SK-N-SH treated with all-trans-retinoic acid at 6 μM for 48 hours (cell line): ENCODE data around the gene NDUFA8.

Source experiments
- ATAC-seq: fragments of 200-7000 bp; cut with Tn5 transposase; 3 replicates; pipeline ENCODE4 v1.9.1; 2020; ENCODE audit warnings: mild to moderate bottlenecking, moderate library complexity
- ARNTL ChIP-seq: fragments of 450-650 bp; formaldehyde crosslinking; IDR thresholded peaks from 2 replicates; pipeline ENCODE4 v1.5.0; 2020; ENCODE audit warnings: low read depth, mild to moderate bottlenecking, moderate library complexity, borderline replicate concordance
- BACH2 ChIP-seq: fragments of 250-450 bp; sonication (Bioruptor Pico); IDR thresholded peaks from 2 replicates; pipeline ENCODE4 v1.9.0; 2021; ENCODE audit warnings: mild to moderate bottlenecking, borderline replicate concordance
- CSDC2 ChIP-seq: fragments of 250-450 bp; sonication (Bioruptor Pico); IDR thresholded peaks from 2 replicates; pipeline ENCODE4 v1.5.0; 2020; ENCODE audit warnings: mild to moderate bottlenecking, moderate library complexity
- CSRNP3 ChIP-seq: fragments of 250-450 bp; sonication (Bioruptor Pico); IDR thresholded peaks from 2 replicates; pipeline ENCODE4 v1.5.1; 2021; ENCODE audit warnings: mild to moderate bottlenecking, moderate library complexity
- ESRRG ChIP-seq: fragments of 250-450 bp; sonication (Bioruptor Pico); IDR thresholded peaks from 2 replicates; pipeline ENCODE4 v1.6.1; 2021; ENCODE audit warnings: mild to moderate bottlenecking
- GLIS3 ChIP-seq: fragments of 250-450 bp; sonication (Bioruptor Pico); IDR thresholded peaks from 2 replicates; pipeline ENCODE4 v1.5.0; 2020; ENCODE audit warnings: mild to moderate bottlenecking, moderate library complexity
- OSR1 ChIP-seq: fragments of 250-450 bp; sonication (Bioruptor Pico); IDR thresholded peaks from 2 replicates; pipeline ENCODE4 v1.8.0; 2022; ENCODE audit warnings: moderate library complexity, mild to moderate bottlenecking, inconsistent platforms
- RARB ChIP-seq: fragments of 250-450 bp; sonication (Bioruptor Pico); IDR thresholded peaks from 2 replicates; pipeline ENCODE4 v1.8.0; 2021; ENCODE audit warnings: mild to moderate bottlenecking, moderate library complexity
- SNAI2 ChIP-seq: fragments of 250-450 bp; sonication (Bioruptor Pico); IDR thresholded peaks from 2 replicates; pipeline ENCODE4 v1.5.0; 2020; ENCODE audit warnings: mild to moderate bottlenecking, moderate library complexity
- TCF4 ChIP-seq: fragments of 250-450 bp; sonication (Bioruptor Pico); IDR thresholded peaks from 2 replicates; pipeline ENCODE4 v1.8.0; 2021; ENCODE audit warnings: mild to moderate bottlenecking, moderate library complexity, borderline replicate concordance
- TSHZ2 ChIP-seq: fragments of 250-450 bp; sonication (Bioruptor Pico); IDR thresholded peaks from 2 replicates; pipeline ENCODE4 v1.5.0; 2020; ENCODE audit warnings: mild to moderate bottlenecking, moderate library complexity
- ZFP3 ChIP-seq: fragments of 250-450 bp; sonication (Bioruptor Pico); IDR thresholded peaks from 2 replicates; pipeline ENCODE4 v1.5.0; 2020; ENCODE audit warnings: mild to moderate bottlenecking, moderate library complexity
- ZFP30 ChIP-seq: fragments of 450-650 bp; formaldehyde crosslinking; IDR thresholded peaks from 2 replicates; pipeline ENCODE4 v1.5.0; 2022; ENCODE audit warnings: mild to moderate bottlenecking, moderate library complexity
- ZNF565 ChIP-seq: fragments of 450-650 bp; formaldehyde crosslinking; conservative IDR thresholded peaks from 2 replicates; pipeline ENCODE4 v1.5.0; 2020; ENCODE audit warnings: low read depth, mild to moderate bottlenecking, moderate library complexity
- ZNF70 ChIP-seq: fragments of 450-650 bp; formaldehyde crosslinking; IDR thresholded peaks from 2 replicates; pipeline ENCODE4 v1.5.0; 2020; ENCODE audit warnings: mild to moderate bottlenecking, moderate library complexity
- ZNF8 ChIP-seq: fragments of 450-650 bp; formaldehyde crosslinking; IDR thresholded peaks from 2 replicates; pipeline ENCODE4 v1.5.0; 2020; ENCODE audit warnings: mild to moderate bottlenecking, moderate library complexity
- TF ChIP-seq, protein P1 (sequence below): fragments of 250-450 bp; sonication (Bioruptor Pico); IDR thresholded peaks from 2 replicates; pipeline ENCODE4 v1.5.1; 2020; ENCODE audit warnings: low read depth, mild to moderate bottlenecking, moderate library complexity

The NDUFA8 gene

DNA sequence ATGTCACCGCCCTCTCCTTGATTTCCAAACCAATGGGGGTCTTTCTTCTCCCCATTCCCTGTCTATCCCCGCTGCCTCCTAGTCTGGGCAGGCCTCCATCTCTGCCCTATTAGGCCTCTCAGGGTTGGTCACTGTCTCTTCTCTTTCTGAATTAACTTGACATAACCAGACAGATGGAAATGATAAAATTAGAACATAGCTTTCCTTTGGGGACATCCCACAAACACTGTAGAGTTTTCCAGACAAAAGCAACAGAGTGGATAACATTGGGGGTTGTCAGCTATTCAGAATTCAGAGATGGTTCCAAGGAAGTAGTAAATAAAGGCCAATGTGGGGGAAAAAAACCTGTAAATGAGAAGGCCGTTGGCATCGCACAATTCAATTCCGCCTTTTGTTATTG, 44.5 kb upstream of the NDUFA8 start:
- TF ChIP-seq ZNF70 (CRISPR knock-in tag) (no peak), ZFP30 (CRISPR knock-in tag) (no peak), OSR1 (no peak), GLIS3 (no peak), ZFP3 (CRISPR knock-in tag) (no peak), CSDC2 (CRISPR knock-in tag) (no peak), ESRRG (CRISPR knock-in tag) (no peak), TCF4 (CRISPR knock-in tag) (no peak)
- TF ChIP-seq, protein P1, sequence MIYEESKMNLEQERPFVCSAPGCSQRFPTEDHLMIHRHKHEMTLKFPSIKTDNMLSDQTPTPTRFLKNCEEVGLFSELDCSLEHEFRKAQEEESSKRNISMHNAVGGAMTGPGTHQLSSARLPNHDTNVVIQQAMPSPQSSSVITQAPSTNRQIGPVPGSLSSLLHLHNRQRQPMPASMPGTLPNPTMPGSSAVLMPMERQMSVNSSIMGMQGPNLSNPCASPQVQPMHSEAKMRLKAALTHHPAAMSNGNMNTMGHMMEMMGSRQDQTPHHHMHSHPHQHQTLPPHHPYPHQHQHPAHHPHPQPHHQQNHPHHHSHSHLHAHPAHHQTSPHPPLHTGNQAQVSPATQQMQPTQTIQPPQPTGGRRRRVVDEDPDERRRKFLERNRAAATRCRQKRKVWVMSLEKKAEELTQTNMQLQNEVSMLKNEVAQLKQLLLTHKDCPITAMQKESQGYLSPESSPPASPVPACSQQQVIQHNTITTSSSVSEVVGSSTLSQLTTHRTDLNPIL (CRISPR knock-in tag), result no peak
- peak; percentile 55 for ATAC-seq

DNA sequence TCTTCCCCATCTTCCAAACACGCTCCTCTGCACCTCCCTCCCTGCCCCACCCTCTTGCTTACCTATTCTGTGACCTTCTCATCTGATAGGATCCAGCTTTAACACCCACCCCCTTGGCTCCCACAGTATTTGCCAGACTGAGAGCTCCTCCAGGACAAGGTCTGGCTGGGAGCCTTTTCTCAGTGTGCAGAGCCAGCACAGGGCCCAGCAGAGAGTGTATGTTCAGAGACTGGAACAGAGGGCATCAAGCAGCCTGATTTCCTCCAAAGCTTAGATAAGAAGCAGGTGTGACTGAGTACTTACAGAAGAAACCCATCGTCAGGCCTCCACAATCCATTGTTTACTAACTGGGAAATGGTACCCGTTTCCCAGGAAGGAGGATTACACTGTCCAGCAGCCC, 42.5 kb upstream of the NDUFA8 start:
- TF ChIP-seq RARB (CRISPR knock-in tag) (no peak), CSRNP3 (CRISPR knock-in tag) (no peak), TSHZ2 (CRISPR knock-in tag) (no peak), GLIS3 (no peak), ZFP30 (CRISPR knock-in tag) (no peak), ZNF565 (CRISPR knock-in tag) (no peak), ARNTL (CRISPR knock-in tag) (no peak), BACH2 (CRISPR knock-in tag) (no peak), ESRRG (CRISPR knock-in tag) (no peak), CSDC2 (CRISPR knock-in tag) (no peak), OSR1 (no peak), ZFP3 (CRISPR knock-in tag) (no peak), ZNF8 (CRISPR knock-in tag) (no peak)
- TF ChIP-seq, protein P1 (CRISPR knock-in tag), result no peak

DNA sequence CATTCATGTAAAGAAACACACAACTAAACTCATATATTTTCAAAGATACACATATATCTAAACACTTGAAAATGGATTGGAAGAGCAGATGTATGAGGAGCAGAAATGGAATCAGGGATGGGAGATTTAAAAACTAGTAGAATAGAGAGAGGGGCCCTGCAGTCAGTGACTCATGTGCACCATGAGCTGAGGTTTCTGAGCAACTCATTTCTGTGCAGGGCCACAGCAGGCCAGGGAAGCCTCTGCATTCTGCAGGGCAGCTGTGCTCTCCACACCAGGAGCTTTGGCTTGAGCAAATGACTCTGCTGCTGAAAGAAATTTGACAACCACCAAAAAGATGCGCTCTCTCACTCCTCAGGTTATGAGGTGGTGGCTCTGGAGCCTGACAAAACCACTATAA, 42.1 kb upstream of the NDUFA8 start:
- peak; percentile 56 for ATAC-seq
- TF ChIP-seq CSRNP3 (CRISPR knock-in tag) (no peak), SNAI2 (CRISPR knock-in tag) (no peak), ZNF8 (CRISPR knock-in tag) (no peak), ARNTL (CRISPR knock-in tag) (no peak), TSHZ2 (CRISPR knock-in tag) (no peak), TCF4 (CRISPR knock-in tag) (no peak), ZNF565 (CRISPR knock-in tag) (no peak), ZFP30 (CRISPR knock-in tag) (no peak)
- TF ChIP-seq, all 23 proteins: peak for 0

More for the DNA sequence above, 42.5 kb upstream of the NDUFA8 start:
- no peak; the same call in 1 of the 3 replicates for ATAC-seq
